HG03103 (cell line): ENCODE measurements around the gene SLC29A3.

Experiments used
- ATAC-seq: cut with Tn5 transposase; IDR thresholded peaks from one replicate; pipeline ENCODE4 v1.9.1; 2021; ENCODE audit warnings: low read depth; ENCODE audit not compliant: unreplicated experiment

The SLC29A3 gene

DNA sequence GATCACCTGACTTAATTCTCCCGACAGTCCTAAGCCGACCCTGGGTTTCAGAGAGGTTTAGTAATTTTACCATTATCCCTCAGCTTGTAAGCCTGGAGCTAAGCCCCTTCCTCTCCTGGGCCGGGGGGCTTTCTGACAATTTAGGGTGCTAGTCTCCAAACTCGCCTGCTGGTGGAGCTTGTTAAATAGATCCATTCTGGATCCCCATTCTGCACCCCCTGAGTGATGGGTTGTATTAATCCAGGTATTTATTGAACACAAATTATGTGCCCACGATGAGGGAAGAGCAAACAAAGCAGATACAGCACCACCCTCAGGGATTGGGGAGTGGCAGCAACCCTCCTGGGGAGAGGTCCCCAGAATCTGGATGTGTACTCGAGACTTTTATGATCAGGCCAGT, 1.3 kb upstream of the SLC29A3 start:
- ATAC-seq, result no peak

GRCh38 chr10:71319800-71320392, 837 bp downstream of the SLC29A3 start:
- no peak for ATAC-seq

DNA sequence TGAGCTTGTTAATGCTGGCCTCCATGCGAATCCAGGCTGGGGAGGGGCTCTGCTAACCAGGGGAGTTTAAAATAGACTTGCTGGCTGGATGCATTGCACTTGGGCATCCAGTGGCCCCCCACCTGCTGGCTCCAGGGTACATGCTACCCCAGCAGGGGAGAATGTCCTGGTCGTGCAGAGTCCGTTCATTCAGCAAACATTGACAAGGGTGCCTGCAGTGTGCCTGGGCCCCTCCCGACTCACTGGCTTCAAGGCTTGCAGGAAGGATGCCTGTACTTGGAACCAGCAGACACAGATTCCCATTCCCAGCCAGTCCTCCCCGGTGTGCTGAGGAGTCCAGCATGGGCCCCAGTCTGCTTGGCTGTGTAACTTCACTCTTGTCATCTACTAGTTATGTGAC, 1.5 kb downstream of the SLC29A3 start:
- ATAC-seq, result no peak

DNA sequence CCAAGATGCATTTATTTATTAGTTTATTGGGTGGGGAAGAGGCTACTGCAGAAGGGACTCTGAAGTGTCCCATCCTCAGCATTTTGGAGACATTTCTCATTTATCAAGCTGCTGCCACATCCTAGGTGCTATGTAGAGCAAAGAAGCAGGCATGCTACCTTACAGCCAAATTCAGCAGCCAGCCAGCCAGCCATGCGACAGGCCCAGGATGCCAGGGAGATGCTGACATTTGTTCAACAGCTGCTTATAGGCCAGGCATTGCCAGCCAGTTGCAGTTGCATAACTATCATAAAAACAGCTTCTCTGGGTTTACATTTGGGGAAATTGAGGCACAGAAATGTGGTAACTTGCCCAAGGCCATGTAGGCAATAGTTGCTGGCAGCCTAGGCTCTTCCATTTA, 2.3 kb downstream of the SLC29A3 start:
- no peak for ATAC-seq

- no peak for ATAC-seq
These were observed 4.3 kb downstream of the SLC29A3 start for GRCh38 chr10:71323407-71323806.

GRCh38 chr10:71324743-71325142, 5.7 kb downstream of the SLC29A3 start:
- no peak for ATAC-seq

DNA sequence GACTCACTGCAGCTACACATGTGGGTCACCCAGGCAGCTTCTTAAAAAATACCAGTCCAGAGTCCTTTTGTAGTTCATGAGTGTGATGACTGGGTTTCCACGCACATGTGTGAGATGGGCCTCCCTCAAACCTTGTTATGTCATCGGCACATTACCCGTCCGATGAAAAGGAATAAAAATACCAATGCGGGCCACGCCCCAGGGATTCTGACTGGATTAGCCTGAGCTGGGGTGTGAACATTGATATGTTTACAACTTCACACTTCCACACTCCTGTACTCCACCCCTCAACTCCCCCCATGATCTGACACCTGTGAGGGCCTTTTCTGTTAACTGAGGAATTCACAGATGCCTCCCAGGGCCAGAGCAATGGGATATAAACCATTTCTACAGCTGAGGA, 6.2 kb downstream of the SLC29A3 start:
- ATAC-seq, result no peak

- no peak for ATAC-seq
These were observed 7.4 kb downstream of the SLC29A3 start for GRCh38 chr10:71326464-71326881.

- no peak for ATAC-seq
These were observed 11.8 kb downstream of the SLC29A3 start for GRCh38 chr10:71330789-71331404.

DNA sequence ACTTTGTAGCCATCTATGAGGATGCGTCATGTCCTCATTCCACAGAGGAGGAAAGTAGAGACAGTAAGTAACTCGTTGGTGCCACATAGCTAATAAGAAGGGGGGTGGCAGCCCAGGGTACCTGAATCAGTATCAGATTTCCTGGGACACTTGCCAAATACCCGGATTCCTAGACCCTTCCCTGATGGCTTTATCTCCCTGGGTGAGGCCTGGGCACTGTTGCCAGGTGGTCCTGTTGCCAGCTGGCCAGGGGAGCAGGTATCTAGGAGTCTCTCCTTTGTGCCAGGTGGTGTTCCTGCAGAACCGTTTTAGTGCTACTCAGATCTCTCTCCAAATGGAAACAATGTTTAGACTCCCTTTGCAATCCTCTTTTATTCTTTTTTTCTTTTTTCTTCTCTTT, 12.7 kb downstream of the SLC29A3 start:
- no peak for ATAC-seq

GRCh38 chr10:71332466-71332865, 13.4 kb downstream of the SLC29A3 start:
- ATAC-seq, result no peak

- no peak for ATAC-seq
These were observed 14.2 kb downstream of the SLC29A3 start for GRCh38 chr10:71333129-71333887.

DNA sequence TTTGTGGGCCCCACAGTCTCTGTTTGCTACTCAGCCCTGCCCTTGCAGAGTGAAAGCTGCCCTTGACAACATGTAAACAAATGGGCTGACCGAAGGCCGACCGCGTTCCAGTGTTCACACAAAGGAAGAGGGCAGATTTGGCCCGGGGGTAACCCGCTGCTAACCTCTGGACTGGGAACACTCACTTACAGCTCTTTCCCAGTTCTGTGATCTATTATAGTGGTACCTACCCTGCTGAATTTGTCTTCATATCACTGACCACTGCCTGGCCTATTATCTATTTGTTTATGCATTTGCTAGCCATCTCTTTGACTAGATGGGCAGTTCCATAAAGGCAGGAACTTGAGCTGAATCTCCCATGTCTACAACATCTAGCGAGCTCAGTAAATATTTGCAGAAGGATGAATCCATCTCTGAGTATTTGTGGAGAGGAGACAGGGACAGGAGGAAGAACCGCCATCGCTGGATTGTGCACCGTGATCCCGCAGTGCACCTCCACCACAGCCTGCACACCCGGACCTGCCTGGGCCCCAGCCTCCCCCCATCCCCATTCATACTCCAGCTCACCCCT, 15.2 kb downstream of the SLC29A3 start:
- ATAC-seq, result no peak

GRCh38 chr10:71335173-71335708, 16.2 kb downstream of the SLC29A3 start:
- no peak for ATAC-seq

- ATAC-seq, result no peak
These were observed 17.6 kb downstream of the SLC29A3 start for GRCh38 chr10:71336632-71337031.

DNA sequence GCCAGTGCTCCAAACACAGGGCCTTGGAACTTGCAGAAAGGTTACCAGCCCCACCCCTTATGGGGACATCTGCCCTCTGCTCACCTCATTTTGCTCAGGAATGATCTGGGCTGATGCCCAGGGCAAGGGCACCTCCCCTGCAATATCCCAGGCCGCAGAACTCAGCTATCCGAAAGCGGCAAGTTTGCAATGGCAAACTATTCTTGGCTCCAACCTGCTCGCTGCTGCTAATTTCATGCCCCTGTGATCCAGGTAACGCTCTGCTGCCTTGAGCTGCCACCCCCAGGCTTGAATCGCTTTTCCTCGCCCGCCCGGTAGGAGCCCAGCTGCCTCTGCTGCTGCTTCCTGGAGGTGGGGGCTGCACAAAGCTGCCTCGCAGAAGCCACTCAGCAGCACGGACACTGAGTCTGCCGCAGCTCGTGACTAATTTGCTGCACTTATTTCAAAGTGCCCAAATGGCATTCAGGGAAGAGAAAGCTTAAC, 18.2 kb downstream of the SLC29A3 start:
- ATAC-seq, result no peak

DNA sequence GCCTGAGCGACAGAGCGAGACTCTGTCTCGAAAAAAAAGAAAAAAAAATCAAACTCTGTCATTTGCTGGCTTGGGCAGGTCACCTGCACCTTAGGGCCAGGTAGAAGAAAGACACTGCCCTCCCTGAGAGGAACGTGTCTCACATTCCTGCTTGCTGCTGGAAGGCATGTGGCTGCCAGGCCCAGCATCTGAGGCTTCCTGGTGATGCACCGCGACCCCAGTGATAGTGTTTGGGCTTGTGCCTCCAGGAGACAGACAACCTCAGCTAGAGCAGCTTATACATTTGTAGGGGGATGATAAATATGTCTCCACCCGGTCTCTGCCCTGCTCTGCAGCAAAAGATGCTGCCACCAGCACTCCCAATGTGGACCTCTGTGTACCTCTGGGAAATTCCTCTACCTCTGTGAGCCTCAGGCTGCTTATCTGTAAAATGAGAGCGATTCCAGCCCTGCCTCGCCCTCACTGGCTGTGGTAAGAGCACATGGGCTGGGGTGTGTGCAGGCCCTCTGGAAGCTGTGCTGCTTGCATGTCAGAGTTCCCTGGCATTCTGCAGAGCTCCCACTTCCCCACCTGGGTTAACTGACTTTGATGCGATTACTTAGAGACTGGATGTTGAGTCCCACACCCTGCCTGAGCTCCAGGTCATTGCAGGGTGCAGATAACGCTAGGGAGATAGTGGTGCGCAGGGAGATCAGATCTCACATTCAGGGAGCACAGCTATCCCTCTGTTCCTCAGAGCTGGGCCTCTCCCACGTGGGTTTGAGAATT, 19.9 kb downstream of the SLC29A3 start:
- ATAC-seq, result no peak

- ATAC-seq, result no peak
These were observed 20.9 kb downstream of the SLC29A3 start for GRCh38 chr10:71339796-71340589.

DNA sequence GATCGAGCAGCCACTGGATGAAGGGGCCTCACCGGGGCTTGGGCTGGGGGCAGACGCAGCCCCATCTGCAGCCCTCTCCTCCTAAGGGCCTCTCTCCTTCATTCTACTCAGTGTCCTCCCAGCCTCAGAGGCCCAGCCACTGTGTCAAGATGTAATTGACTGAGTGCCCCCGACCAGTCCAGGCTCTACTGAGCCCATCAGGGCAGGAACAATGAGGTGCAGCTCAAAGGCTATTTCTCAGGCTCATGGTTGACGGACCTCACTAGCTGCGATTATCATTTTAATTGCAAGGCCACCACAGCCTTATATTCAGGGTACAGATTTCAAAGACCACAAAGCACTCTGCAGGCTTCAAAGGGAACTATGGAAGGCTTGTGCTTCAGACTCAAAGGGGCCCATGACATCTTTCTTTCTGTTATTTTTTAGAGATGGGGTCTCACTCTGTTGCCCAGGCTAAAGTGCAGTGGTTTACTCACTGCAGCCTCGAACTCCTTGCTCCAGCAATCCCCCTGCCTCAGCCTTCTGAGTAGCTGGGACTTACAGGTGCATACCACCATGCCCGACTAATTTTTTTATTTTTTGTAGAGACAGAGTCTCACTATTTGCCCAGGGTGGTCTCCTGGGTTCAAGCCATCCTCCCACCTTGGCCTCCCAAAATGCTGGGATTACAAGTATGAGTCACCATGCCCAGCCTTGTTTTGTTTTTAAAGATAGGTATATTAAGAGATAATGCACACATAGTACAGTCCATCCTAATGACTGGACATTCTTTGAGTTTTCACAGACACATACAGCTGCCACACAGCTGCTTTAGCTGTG, 23.7 kb downstream of the SLC29A3 start:
- ATAC-seq, result no peak
